ENCODE results near the gene ADAMTSL1. TPM values are rescaled to one million over a fixed set of nuclear protein-coding genes. Genes with fewer than 3 reads are reported as not detected.

ADAMTSL1 gene
- total RNA-seq, 1 donor from 2014 or later, result 21.2 TPM

Small RNA genes within 50 kb of the gene (microRNA-seq; reads per million reads assigned to microRNA genes)
- 1.5 reads per million for gene MIR3152
